Stimulated activated CD4-positive, alpha-beta T cell treated with anti-CD3 and anti-CD28 coated beads, TNF-alpha, amount 100 ng/mL, for 48 hours (primary cell): Measurements from ENCODE around the gene ASB1.
A peak's percentile ranks its signal among the peaks of the same experiment; 100 is the strongest.

Source experiments
- DNase-seq, 3 donors: peaks; one replicate each; pipeline ENCODE4 v3.0.0-alpha.2; 2020; ENCODE audit warnings: low read depth in 3 of 3

The ASB1 gene

GRCh38 chr2:238467062-238467461 lies 40.3 kb downstream of the ASB1 start:
- DNase-seq: no peak

- DNase-seq: no peak
Measured at GRCh38 chr2:238467792-238468191, 41.1 kb downstream of the ASB1 start.

GRCh38 chr2:238469155-238469554 lies 42.4 kb downstream of the ASB1 start:
- DNase-seq: no peak

- no peak for DNase-seq
Measured at GRCh38 chr2:238473014-238473413, 46.3 kb downstream of the ASB1 start.

- no peak for DNase-seq
Measured at GRCh38 chr2:238473523-238473922, 46.8 kb downstream of the ASB1 start.

GRCh38 chr2:238475034-238475433 lies 48.3 kb downstream of the ASB1 start:
- no peak for DNase-seq

GRCh38 chr2:238475566-238475965 lies 48.8 kb downstream of the ASB1 start:
- DNase-seq: no peak

GRCh38 chr2:238476258-238476657 lies 49.5 kb downstream of the ASB1 start:
- DNase-seq: no peak

- no peak for DNase-seq
Measured at GRCh38 chr2:238478216-238478615, 51.5 kb downstream of the ASB1 start.

GRCh38 chr2:238479847-238480246 lies 53.1 kb downstream of the ASB1 start:
- no peak for DNase-seq

GRCh38 chr2:238483021-238483420 lies 56.3 kb downstream of the ASB1 start:
- DNase-seq: no peak

GRCh38 chr2:238483656-238484055 lies 56.9 kb downstream of the ASB1 start:
- DNase-seq: no peak

GRCh38 chr2:238484522-238485452 lies 58.1 kb downstream of the ASB1 start:
- no peak for DNase-seq

- DNase-seq: no peak
Measured at GRCh38 chr2:238486123-238486848, 59.6 kb downstream of the ASB1 start.

GRCh38 chr2:238487134-238487533 lies 60.4 kb downstream of the ASB1 start:
- DNase-seq: no peak

- DNase-seq: no peak
Measured at GRCh38 chr2:238487652-238488346, 61.1 kb downstream of the ASB1 start.

GRCh38 chr2:238488347-238488826 lies 61.7 kb downstream of the ASB1 start:
- DNase-seq: no peak

- no peak for DNase-seq
Measured at GRCh38 chr2:238489431-238489830, 62.7 kb downstream of the ASB1 start.

GRCh38 chr2:238489896-238490295 lies 63.2 kb downstream of the ASB1 start:
- no peak for DNase-seq

- DNase-seq: no peak
Measured at GRCh38 chr2:238492840-238493239, 66.1 kb downstream of the ASB1 start.

- DNase-seq: no peak
Measured at GRCh38 chr2:238493411-238493810, 66.7 kb downstream of the ASB1 start.

GRCh38 chr2:238493880-238494572 lies 67.3 kb downstream of the ASB1 start:
- peak in 2 of 3 donors; percentile 8 to 17 for DNase-seq
